Measurements from ENCODE around the gene EFCAB10.

The EFCAB10 gene

GRCh38 chr7:105577251-105577650, 4.0 kb downstream of the EFCAB10 start:
- DNase-seq (ENCODE audit: low read depth), result no peak
- no peak overlapping the region for H3K4me3 ChIP-seq (ENCODE audit: low read depth, low read length)
- TF ChIP-seq, protein P1, sequence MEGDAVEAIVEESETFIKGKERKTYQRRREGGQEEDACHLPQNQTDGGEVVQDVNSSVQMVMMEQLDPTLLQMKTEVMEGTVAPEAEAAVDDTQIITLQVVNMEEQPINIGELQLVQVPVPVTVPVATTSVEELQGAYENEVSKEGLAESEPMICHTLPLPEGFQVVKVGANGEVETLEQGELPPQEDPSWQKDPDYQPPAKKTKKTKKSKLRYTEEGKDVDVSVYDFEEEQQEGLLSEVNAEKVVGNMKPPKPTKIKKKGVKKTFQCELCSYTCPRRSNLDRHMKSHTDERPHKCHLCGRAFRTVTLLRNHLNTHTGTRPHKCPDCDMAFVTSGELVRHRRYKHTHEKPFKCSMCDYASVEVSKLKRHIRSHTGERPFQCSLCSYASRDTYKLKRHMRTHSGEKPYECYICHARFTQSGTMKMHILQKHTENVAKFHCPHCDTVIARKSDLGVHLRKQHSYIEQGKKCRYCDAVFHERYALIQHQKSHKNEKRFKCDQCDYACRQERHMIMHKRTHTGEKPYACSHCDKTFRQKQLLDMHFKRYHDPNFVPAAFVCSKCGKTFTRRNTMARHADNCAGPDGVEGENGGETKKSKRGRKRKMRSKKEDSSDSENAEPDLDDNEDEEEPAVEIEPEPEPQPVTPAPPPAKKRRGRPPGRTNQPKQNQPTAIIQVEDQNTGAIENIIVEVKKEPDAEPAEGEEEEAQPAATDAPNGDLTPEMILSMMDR (IDR thresholded peaks at IDR 0.05; ENCODE audit: control insufficient read depth, extremely low read depth, insufficient read depth), result no peak

- TF ChIP-seq, protein P1 (IDR thresholded peaks at IDR 0.05; ENCODE audit: control insufficient read depth, extremely low read depth, insufficient read depth), result no peak
- H3K4me3 ChIP-seq (ENCODE audit: low read depth, low read length), result no peak overlapping the region
- no peak for DNase-seq (ENCODE audit: low read depth)
These were observed 9.4 kb downstream of the EFCAB10 start for GRCh38 chr7:105571891-105572290.

DNA sequence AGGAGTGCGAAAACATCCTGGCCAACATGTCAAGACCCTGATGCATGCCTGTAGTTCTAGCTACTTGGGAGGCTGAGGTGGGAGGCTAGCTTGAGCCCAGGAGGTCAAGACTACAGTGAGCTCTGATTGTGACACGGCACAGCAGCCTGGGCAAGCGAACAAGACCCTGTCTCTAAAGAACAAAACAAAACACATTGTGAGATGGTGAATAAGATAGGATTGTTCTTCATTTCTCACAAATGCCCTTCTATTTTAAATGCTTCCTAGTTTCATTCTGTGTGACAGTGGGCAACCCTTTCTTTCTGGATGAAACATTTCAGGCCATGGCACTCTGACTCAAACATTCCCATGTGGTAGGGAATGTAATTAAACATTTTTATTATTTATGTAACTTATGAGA, 13.5 kb downstream of the EFCAB10 start:
- no peak for DNase-seq (ENCODE audit: low read depth)
- TF ChIP-seq, protein P1 (IDR thresholded peaks at IDR 0.05; ENCODE audit: control insufficient read depth, extremely low read depth, insufficient read depth), result no peak
- H3K4me3 ChIP-seq (ENCODE audit: low read depth, low read length), result no peak overlapping the region

GRCh38 chr7:105567024-105567423, 14.3 kb downstream of the EFCAB10 start:
- TF ChIP-seq, protein P1 (IDR thresholded peaks at IDR 0.05; ENCODE audit: control insufficient read depth, extremely low read depth, insufficient read depth), result no peak
- DNase-seq (ENCODE audit: low read depth), result no peak
- no peak overlapping the region for H3K4me3 ChIP-seq (ENCODE audit: low read depth, low read length)

DNA sequence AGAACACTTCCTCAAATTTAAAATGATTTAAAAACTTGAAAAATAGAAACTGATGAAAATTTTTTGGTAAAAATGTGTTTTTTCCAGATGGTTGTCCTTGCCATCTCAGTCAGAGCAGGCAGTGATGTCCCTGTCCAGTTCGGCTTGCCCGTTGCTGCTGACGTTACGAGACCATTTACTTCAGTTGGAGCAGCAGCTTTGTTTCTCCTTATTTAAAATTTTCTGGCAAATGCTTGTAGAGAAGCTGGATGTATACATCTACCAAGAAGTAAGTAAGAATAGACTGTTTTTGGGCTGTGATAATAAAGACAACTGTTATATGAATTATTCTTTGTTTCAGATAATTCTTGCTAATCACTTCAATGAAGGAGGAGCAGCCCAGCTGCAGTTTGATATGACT, 16.1 kb downstream of the EFCAB10 start:
- no peak overlapping the region for H3K4me3 ChIP-seq (ENCODE audit: low read depth, low read length)
- TF ChIP-seq, protein P1 (IDR thresholded peaks at IDR 0.05; ENCODE audit: control insufficient read depth, extremely low read depth, insufficient read depth), result no peak
- no peak for DNase-seq (ENCODE audit: low read depth)

- no peak overlapping the region for H3K4me3 ChIP-seq (ENCODE audit: low read depth, low read length)
- DNase-seq (ENCODE audit: low read depth), result no peak
- TF ChIP-seq, protein P1 (IDR thresholded peaks at IDR 0.05; ENCODE audit: control insufficient read depth, extremely low read depth, insufficient read depth), result no peak
These were observed 21.4 kb downstream of the EFCAB10 start for GRCh38 chr7:105559926-105560325.

DNA sequence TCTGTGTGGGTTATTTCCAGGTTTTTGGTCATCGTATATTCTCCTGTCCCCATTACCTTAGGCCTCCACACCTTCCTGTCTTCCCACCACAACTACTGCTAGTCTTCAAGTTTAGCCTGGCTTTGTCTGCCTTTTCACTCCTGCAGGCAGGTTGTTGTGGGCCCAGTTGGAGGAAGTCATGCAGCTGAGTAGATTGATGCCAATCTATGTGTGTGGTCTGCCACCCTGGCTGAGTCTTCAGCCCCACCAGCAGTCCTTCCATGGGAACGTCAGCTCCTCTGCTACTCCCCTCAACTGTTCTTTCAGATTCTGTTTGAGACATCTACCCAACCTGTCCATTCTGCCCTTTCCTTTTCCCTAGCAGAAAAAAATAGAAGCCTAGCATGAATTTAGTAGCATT, 43.0 kb downstream of the EFCAB10 start:
- TF ChIP-seq, protein P1 (IDR thresholded peaks at IDR 0.05; ENCODE audit: control insufficient read depth, extremely low read depth, insufficient read depth), result no peak
- no peak for DNase-seq (ENCODE audit: low read depth)
- H3K4me3 ChIP-seq (ENCODE audit: low read depth, low read length), result no peak overlapping the region

Measured in LNCaP clone FGC (cell line).